ENCODE data around the gene CRISPLD2.

DNA sequence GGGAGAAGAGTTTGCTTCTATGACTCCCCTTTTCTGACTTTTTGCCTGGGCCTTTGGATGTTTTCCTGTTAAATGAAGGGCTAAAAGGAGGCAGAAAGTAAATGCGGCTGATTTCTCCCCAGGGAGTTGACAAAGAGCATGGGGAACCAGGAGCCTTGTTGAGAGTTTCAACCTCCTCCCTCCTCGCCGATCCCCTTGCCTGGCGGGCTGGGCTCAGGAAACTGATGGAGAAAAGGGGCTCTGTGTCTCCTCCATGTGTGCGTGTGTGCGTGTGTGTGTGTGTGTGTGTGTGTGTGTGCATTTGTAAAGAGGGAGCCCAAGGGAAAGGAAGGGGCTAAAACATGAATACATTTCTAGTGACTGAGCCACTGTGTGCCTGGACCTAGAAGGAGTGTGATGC is 97.1 kb downstream of the CRISPLD2 start:
- TF ChIP-seq CTCF (IDR thresholded peaks at IDR 0.05) (no peak), POLR2A (IDR thresholded peaks at IDR 0.05) (no peak)

All from body of pancreas (tissue), 4 donors.